HCT116 (cell line): Measurements from ENCODE around the gene CATSPERE.

Experiments used
- CTCF ChIP-seq, 3 experiments: fragments of 200-600 bp in 1 of 3; sonication (generic) in 1 of 3; IDR thresholded peaks in 2 of 3; conservative IDR thresholded peaks in 1 of 3; 2 replicates each; pipeline ENCODE4 v1.5.1; 2012 to 2017; ENCODE audit warnings: low read depth in 2 of 3, low read length in 2 of 3, antibody characterized with exemption in 1 of 3, borderline replicate concordance in 1 of 3, control low read depth in 1 of 3, mild to moderate bottlenecking in 1 of 3, mixed read lengths in 1 of 3, mixed run types in 1 of 3, moderate library complexity in 1 of 3; ENCODE audit not compliant: insufficient read depth in 1 of 3
- EZH2 ChIP-seq: fragments of 200-600 bp; sonication (generic); IDR thresholded peaks from 2 replicates; pipeline ENCODE4 v1.6.1; 2017; ENCODE audit warnings: antibody characterized with exemption, mixed run types
- EZH2phosphoT487 ChIP-seq: fragments of 200-600 bp; IDR thresholded peaks from 2 replicates; pipeline ENCODE4 v1.6.1; 2018; ENCODE audit warnings: antibody characterized with exemption, borderline replicate concordance
- FOSL1 ChIP-seq: IDR thresholded peaks from 2 replicates; pipeline ENCODE4 v1.6.1; 2012; ENCODE audit warnings: low read depth
- POLR2A ChIP-seq: IDR thresholded peaks from 2 replicates; pipeline ENCODE4 v1.7.0; 2011; ENCODE audit warnings: borderline replicate concordance; ENCODE audit not compliant: insufficient read depth, insufficient read length; ENCODE audit errors: extremely low read depth
- SIN3A ChIP-seq: IDR thresholded peaks from 2 replicates; pipeline ENCODE4 v1.6.1; 2012; ENCODE audit warnings: low read depth

DNA sequence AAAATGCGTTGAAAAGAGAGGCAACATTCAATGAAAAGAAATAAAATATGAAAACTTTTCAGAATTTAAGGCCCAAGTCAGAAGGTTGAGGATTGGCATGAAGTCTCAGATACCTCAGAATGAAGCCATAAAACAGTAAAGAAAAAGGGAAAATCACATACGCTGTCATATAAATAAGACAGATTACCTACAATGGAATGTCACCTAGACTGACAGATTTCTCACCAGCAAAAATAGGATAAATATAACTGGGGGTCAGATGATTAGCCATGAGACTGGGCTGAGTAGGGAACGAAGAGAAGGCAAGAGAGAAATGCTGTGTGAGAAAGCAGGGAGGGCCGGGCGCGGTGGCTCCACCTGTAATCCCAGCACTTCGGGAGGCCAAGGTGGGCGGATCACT, 140.3 kb downstream of the CATSPERE start:
- TF ChIP-seq CTCF (IDR thresholded peaks at IDR 0.05 in 2 of 3, conservative IDR thresholded peaks at IDR 0.05 in 1 of 3; ENCODE audit: borderline replicate concordance in 1 of 3, insufficient read depth in 1 of 3, low read depth in 2 of 3, low read length in 2 of 3) (no peak), EZH2 (no peak), EZH2phosphoT487 (no peak), SIN3A (no peak), POLR2A (no peak), FOSL1 (no peak)
